OCI-LY7 (cell line): ENCODE measurements around the gene CABCOCO1.

Experiments
- CTCF ChIP-seq: fragments of 200-600 bp; sonication (generic); conservative IDR thresholded peaks from 2 replicates; pipeline ENCODE4 v1.5.1; 2014; ENCODE audit warnings: mild to moderate bottlenecking, antibody characterized with exemption, low read length, moderate library complexity, mixed read lengths
- EZH2phosphoT487 ChIP-seq: fragments of 200-600 bp; sonication (generic); IDR thresholded peaks from 2 replicates; pipeline ENCODE4 v1.6.1; 2018; ENCODE audit warnings: low read depth, borderline replicate concordance, mild to moderate bottlenecking, mixed run types, antibody characterized with exemption, low read length, moderate library complexity, mixed read lengths

DNA sequence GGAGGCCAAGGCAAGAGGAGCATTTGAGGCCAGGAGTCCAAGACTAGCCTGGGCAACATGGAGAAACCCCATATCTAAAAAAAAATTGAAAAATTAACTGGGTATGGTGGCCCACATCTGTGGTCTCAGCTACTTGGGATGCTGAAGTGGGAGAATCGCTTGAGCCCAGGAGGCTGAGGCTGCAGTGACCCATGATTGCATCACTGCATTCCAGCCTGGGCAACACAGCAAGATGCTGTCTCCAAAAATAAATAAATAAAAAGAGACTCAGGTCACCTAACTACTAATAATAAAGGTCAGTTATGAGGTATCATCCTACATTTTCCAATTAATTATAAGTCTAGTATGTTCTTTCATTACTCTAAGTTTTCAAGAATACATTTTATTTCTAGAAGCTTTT lies 20.6 kb downstream of the CABCOCO1 start:
- no peak for TF ChIP-seq CTCF
- TF ChIP-seq EZH2phosphoT487, result no peak
